A549 treated with AZD9567 at 1 μM for 4 hours (cell line): ENCODE measurements around the gene TCN1. TPM values are rescaled to one million over a fixed set of nuclear protein-coding genes. Genes with fewer than 3 reads are reported as not detected.

Experiments
- total RNA-seq: library from RNA; stranded (reverse); fragments of 200-300 nt; extraction: Qiagen RNA extraction; gene quantifications from 5 replicates; pipeline ENCODE4 v1.2.3, GENCODE V29; 2022; ENCODE audit not compliant: insufficient read depth

TCN1 gene
- 0.09 to 0.26 TPM (median 0.20 TPM) in 3 of 5 replicates, not detected in the others for total RNA-seq

GRCh38 chr11:59866397-59866796 is at the start of gene TCN1:
Gene TCN1, minus strand, starts transcription at chr11:59866487. Its CDS starts 17 bp downstream, at chr11:59866470.

GRCh38 chr11:59878575-59878974 is 12.3 kb upstream of the TCN1 start, which contains the start of gene OOSP3:
Gene OOSP3, plus strand, starts transcription at chr11:59878782. Its CDS starts 27 bp downstream, at chr11:59878809.

GRCh38 chr11:59845399-59845798 is 20.9 kb downstream of the TCN1 start, which contains the start of gene CBLIF:
Gene CBLIF, minus strand, starts transcription at chr11:59845499. Its CDS starts 46 bp downstream, at chr11:59845453.

GRCh38 chr11:59810189-59810910 is 55.9 kb downstream of the TCN1 start, which contains the start of gene MRPL16:
Gene MRPL16, minus strand, starts transcription at chr11:59810778. Its CDS starts 120 bp downstream, at chr11:59810658.

Other genes starting within 250 kb of the TCN1 start
- 41.1 to 51.4 TPM (median 45.7 TPM) in 5 replicates for gene PATL1, start 197.4 kb downstream of the TCN1 start, total RNA-seq
- not detected in 5 replicates for gene OR10V1, start 152.6 kb downstream of the TCN1 start, total RNA-seq
- 19.7 to 26.4 TPM (median 23.3 TPM) in 5 replicates for gene STX3, start 111.1 kb downstream of the TCN1 start, total RNA-seq
- gene MRPL16, start 55.7 kb downstream of the TCN1 start, total RNA-seq = 63.5 to 82.2 TPM (median 66.3 TPM) in 5 replicates
- gene CBLIF, start 21.0 kb downstream of the TCN1 start, total RNA-seq = not detected in 5 replicates
- not detected in 5 replicates for gene OOSP3, start 12.3 kb upstream of the TCN1 start, total RNA-seq
- not detected in 5 replicates for gene OOSP1, start 71.9 kb upstream of the TCN1 start, total RNA-seq
- gene OOSP4A, start 97.5 kb upstream of the TCN1 start, total RNA-seq = not detected in 5 replicates
- gene OOSP4B, start 150.7 kb upstream of the TCN1 start, total RNA-seq = not detected in 5 replicates
- gene OOSP2, start 173.9 kb upstream of the TCN1 start, total RNA-seq = not detected in 5 replicates
- not detected in 5 replicates for gene MS4A3, start 190.2 kb upstream of the TCN1 start, total RNA-seq
- gene MS4A2, start 222.2 kb upstream of the TCN1 start, total RNA-seq = not detected in 5 replicates